Measurements from ENCODE around the gene CLEC20A. TPM values are rescaled to one million over a fixed set of nuclear protein-coding genes. Genes with fewer than 3 reads are reported as not detected.

The CLEC20A gene
- total RNA-seq, 1 donor, result not detected

- DNase-seq (ENCODE audit: low read depth), result no peak
- TF ChIP-seq CTCF (IDR thresholded peaks at IDR 0.05; ENCODE audit: insufficient read depth, low read length), result no peak
- no peak overlapping the region for H3K4me3 ChIP-seq (ENCODE audit: low read depth, low read length)
These were observed 12.0 kb downstream of the CLEC20A start for GRCh38 chr1:178484698-178485225.

DNA sequence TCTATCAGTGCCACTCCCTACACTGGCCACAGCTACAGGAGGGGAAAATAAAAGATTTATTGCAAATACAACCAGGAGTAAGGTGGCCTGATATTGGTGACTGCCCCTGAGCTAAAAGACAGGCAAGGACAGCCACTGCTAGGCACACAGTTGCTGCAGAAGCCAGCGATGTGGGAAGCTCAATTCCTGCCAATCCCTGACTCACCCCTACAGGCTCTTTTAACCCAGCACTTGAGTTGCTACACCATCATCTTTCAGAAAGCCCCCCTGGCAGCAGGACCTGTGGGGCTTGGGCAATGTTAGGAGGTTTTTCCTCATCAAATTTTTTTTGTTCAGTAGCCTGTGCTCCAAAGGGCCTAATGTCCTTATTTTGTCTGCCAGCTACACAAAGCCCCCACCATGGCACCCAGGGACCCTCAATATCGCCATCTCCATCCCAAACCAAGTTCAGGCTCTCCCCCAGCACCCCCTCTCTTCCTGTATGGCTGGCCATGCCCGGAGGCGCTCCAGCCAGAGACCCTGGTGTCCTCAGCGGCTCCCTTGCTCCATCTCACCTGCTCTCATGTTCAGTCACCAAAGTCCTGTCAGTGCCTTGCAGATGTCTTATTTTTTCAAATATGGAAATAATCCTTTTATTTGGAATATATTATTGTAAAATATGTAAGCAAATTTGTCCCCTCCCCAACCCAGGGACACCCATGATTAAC is 13.4 kb downstream of the CLEC20A start:
- H3K4me3 ChIP-seq (ENCODE audit: low read depth, low read length), result no peak overlapping the region
- DNase-seq (ENCODE audit: low read depth), result no peak
- TF ChIP-seq CTCF (IDR thresholded peaks at IDR 0.05; ENCODE audit: insufficient read depth, low read length), result no peak

DNA sequence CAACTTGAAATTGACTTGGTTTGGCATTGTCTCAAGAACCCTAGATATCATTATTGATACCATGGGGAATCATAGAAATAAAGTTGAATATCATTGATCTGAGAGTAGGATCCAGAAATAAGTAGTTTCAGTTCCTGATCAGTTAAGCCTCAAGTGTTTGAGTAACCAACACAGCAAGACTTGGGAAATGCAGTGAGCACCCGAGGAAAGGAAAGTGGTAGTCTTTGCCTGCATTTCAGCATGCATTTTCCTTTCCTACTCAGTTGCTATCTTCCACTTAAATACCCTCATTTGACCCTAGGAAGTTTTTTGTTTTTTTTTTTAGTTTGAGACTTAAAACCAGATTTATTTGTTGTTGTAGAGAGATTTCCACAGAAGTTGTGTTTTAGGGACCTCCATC is 18.9 kb downstream of the CLEC20A start:
- no peak for DNase-seq (ENCODE audit: low read depth)
- TF ChIP-seq CTCF (IDR thresholded peaks at IDR 0.05; ENCODE audit: insufficient read depth, low read length), result no peak
- no peak overlapping the region for H3K4me3 ChIP-seq (ENCODE audit: low read depth, low read length)

DNA sequence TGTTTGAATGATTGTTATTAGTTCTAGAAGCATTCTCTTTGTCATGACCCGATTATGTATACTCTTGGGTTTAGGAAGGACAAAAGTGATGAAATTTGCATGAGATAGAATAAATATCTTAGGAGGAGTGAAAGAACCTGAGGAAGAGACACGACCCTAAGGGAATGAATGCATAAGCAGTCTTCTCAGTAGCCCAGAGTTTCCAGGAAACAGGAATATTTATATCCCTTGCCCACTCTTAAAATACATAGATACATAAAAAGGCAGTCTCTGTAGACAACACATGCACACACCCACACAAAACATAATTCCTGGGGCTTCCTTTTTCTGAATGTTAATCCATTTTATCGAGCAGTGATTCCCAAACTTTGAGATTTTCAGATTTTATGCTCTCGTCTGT is 19.4 kb downstream of the CLEC20A start:
- no peak for TF ChIP-seq CTCF (IDR thresholded peaks at IDR 0.05; ENCODE audit: insufficient read depth, low read length)
- no peak for DNase-seq (ENCODE audit: low read depth)
- no peak overlapping the region for H3K4me3 ChIP-seq (ENCODE audit: low read depth, low read length)

GRCh38 chr1:178472531-178472930 is 24.2 kb downstream of the CLEC20A start:
- H3K4me3 ChIP-seq (ENCODE audit: low read depth, low read length), result no peak overlapping the region
- TF ChIP-seq CTCF (IDR thresholded peaks at IDR 0.05; ENCODE audit: insufficient read depth, low read length), result no peak
- no peak for DNase-seq (ENCODE audit: low read depth)

DNA sequence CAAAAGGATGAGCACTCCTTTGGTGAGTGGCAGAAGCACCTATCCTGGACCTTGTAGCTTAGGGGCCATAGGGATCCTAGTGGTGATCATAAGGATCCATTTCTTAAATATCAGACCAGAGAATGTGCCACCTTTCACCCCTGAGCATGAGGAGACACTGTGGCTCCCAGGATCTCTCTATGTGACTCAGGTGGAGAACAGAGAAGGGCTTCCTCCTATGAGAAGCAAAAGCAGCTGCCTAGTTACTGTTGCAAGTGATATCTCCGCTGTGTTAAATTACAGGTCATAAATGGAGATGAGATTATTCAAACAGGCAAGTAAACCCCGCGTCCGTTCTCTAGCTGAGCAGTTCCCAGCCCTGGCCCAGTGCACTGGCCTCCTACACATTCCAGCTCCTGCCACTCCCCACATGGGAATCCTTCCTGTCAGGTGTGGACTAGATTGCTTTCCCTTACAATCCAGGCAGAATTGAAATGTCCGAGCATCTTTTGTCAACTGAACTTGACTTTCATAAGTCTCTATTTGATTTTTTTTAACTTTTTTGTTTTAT is 26.3 kb downstream of the CLEC20A start:
- DNase-seq (ENCODE audit: low read depth), result no peak
- no peak for TF ChIP-seq CTCF (IDR thresholded peaks at IDR 0.05; ENCODE audit: insufficient read depth, low read length)
- H3K4me3 ChIP-seq (ENCODE audit: low read depth, low read length), result no peak overlapping the region

All from fibroblast of the aortic adventitia (primary cell).